Measurements from ENCODE around the gene BUD13.
"Not testable (repeated sequence)": the region's sequence is repeated elsewhere in the genome, so short reads cannot be mapped to it uniquely, and the experiment has no call there.

Gene BUD13, protein sequence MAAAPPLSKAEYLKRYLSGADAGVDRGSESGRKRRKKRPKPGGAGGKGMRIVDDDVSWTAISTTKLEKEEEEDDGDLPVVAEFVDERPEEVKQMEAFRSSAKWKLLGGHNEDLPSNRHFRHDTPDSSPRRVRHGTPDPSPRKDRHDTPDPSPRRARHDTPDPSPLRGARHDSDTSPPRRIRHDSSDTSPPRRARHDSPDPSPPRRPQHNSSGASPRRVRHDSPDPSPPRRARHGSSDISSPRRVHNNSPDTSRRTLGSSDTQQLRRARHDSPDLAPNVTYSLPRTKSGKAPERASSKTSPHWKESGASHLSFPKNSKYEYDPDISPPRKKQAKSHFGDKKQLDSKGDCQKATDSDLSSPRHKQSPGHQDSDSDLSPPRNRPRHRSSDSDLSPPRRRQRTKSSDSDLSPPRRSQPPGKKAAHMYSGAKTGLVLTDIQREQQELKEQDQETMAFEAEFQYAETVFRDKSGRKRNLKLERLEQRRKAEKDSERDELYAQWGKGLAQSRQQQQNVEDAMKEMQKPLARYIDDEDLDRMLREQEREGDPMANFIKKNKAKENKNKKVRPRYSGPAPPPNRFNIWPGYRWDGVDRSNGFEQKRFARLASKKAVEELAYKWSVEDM

DNA sequence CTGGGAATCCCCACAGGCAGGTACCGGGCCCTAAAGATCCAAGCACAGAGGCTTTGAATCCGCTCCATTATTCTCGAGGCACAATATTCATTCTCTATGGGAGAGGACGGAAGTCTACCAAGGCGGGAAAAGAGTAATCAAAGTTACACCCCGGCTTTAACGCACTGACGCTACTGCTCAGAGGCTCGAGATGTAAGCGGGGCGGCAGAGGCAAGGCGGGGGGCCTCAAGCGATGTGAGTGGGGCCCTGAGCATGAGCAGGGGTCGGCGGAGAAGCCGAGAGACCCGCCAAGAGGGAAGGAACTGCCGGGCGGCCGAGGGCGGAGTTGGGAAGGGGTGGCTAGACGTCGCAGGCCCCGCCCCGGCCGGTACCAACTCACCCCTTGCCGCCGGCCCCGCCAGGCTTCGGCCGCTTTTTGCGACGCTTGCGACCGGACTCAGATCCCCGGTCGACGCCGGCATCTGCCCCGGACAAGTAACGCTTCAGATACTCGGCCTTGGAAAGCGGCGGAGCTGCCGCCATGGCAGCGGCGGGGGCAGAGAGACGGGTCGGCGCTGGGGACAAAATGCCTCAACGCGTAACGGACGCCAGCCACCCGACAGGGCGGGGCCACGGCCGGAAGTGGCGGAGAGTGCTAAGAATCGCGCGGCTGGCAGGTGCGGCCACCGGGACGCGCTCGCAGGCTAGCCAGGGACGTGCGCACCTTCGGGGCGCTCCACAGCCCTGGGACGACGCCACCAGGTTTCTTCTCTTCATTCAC is at the start of gene BUD13:
Gene BUD13, minus strand, starts transcription at position 545 of the 760 bp plus-strand sequence. Its CDS starts 23 bp downstream, at position 522.
- DNase-seq (ENCODE audit: low read depth): peak; percentile 27

DNA sequence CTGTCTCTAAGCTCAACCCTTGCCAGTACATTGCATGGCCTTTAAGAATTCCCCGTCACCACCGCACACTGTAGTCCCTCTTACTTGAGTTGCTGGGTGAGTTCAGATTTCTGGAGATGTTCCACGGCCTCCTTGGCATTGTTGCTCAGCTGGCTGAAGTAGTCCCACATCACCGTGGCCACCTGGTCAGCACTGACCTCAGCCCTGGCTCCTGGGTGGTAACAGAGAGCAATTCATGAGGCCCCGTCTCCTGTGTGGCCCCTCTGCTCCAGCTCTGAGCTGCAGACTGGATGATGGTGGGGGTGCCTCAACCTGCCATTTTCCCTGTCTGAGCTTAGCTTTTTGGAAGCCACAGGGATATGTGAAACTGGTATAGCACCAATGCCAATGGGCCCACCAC is 49.8 kb upstream of the BUD13 start:
- DNase-seq (ENCODE audit: low read depth): no peak

DNA sequence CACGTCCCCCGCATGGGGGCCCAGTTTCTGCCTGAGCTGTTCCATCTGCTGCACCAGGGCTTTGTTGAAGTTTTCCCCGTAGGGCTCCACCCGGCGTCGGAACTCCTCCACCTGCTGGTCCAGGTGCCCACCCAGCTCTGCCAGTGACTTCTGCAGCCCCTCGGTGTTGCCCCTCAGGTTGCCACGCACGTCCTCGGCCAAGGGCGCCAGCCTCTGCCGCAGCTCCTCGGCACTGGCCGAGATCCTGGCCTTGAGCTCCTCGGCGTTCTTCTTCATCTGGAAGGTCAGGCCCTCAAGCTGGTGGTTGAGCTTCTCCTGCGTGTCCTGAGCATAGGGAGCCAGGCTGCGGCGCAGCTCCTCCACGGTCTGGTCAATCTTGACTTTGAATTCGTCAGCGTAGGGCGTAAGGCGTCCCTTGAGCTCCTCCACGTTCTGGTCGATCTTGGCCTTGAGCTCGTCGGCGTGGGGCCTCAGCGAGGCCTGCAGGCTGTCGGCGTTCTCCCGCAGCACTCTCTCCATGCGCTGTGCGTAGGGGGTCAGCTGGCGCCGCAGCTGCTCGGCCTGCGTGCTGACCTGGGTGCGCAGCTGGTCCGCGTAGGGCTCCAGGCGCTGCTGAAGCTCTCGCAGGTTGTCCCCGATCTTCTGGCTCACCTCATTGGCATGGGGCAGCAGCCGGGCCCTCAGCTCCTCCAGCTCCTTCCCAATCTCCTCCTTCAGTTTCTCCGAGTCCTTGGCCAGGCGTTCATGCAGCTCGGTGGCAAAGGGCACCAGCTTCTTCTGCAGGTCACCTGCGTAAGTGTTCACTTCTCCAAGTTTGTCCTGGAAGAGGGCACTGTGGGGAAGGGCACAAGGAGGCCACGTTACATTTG is 48.5 kb upstream of the BUD13 start:
- no peak for DNase-seq (ENCODE audit: low read depth)

DNA sequence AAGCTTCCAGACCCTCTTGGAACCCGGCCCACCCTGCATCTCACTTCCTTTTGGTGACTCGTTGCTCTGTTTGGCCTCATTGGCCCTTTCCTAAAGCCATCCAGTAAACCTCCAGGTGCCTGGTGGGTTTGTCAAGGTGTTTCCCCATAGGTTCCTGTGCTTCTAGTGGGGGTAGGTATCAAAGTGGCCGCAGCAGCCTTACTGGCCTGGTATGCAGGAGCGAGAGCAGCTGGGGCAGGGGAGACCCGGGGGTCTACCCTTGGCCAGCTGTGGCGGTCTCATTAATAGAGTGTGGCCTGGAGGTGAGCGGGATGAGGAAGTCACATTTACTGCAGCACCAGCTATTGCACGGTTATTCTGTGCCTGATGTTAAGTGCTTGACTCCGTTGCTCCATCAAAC is 46.3 kb upstream of the BUD13 start:
- DNase-seq (ENCODE audit: low read depth): no peak

DNA sequence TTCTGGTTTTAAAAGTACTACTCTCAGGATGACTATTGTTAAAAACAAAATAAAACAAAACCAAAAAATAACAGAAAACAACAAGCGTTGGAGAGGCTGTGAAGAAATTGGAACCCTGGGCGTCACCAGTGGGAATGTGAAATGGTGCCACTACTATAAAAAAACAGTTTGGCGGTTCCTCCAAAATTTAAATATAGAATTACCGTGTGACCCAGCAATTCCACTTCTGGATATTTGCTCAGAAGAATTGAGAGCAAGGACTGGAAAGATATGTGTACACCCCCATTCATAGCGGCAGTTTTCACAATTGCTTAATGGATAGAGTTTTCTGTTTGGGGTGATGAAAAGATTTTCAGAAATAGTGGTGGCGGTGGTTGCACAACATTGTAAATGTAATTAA is 41.7 kb upstream of the BUD13 start:
- no peak for DNase-seq (ENCODE audit: low read depth)

DNA sequence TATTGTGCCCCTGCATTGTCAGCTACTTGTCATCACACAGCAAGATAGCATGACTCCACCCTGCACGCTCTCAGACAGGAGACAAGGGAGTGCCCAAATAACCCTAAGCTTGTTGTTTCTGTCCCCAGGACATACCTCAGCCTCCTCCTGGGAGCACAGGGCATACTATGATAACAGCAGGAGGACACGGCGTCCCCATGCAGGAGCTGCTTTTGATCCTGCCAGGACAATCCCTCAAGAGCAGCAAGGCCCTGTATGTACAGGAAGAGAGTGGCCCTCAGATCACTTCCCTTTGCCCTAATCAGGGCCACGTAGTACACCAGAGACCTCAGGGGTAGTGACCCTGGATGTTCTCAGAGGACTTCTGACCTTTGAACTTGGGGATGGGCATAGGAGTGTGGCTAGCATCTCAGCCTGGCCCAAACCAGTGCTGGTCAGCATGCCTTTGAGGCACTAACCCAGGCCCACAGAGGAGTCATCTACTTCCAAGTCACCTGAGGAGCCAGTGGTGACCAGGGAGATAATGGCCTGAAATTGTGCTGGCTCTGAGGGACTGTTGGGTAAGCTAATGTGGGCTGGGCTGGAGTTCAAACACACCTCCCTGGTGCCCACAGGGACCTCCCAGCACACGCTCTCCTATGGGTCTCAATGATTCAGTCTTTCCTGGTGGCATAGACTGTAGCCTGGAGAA is 41.1 kb upstream of the BUD13 start:
- DNase-seq (ENCODE audit: low read depth): no peak

DNA sequence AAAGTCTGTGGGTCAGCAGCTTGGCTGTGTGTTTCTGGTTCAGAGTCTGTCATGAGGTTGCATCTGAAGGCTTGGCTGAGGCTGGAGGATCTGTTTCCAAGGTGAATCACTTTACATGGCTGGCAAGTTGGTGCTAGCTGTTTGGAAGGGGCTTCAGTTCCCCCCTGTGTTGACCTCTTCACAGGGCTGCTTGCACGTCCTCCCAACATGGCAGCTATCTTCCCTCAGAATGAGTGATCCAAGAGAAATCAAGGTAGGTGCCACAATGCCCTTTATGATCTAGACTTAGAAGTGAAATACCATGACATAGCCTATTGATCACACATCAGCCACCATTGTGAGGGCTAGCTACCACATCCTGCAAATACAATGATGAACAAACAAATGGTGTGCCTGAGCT is 40.4 kb upstream of the BUD13 start:
- no peak for DNase-seq (ENCODE audit: low read depth)

DNA sequence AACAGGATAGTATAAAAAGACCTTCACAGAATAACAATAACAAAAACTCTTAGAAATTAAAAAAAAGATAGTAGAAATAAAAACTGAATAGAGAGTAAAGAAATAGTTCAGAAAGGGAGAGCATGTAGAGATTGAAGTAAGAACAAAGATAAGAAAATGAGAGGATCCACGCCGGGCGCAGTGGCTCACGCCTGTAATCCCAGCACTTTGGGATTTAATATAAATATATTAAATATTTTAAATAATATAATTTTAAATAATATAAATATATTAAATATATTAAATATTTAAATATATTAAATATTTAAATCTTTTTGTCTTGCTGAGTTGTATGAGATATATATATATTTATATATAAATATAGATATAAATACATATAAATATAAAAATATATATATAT is 39.3 kb upstream of the BUD13 start:
- no peak for DNase-seq (ENCODE audit: low read depth)

DNA sequence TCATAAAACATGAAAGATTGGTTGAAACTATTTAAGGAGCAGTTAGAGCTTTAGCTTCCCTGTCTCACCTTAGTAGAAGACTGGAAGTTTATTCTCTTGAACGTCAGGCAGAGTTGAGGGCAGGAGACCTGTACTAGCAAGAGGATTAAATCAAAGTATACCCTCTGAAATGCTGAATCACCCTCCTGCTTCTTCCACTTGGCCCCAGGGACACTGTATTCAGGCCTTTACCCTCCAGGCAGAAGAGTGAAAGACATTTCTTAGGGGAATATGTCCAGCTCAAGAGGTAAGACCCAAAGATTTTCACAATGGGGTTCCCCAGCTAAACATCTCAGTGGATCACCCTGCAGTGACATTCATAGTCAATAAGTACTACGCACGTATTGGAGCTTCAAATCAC is 38.4 kb upstream of the BUD13 start:
- no peak for DNase-seq (ENCODE audit: low read depth)

DNA sequence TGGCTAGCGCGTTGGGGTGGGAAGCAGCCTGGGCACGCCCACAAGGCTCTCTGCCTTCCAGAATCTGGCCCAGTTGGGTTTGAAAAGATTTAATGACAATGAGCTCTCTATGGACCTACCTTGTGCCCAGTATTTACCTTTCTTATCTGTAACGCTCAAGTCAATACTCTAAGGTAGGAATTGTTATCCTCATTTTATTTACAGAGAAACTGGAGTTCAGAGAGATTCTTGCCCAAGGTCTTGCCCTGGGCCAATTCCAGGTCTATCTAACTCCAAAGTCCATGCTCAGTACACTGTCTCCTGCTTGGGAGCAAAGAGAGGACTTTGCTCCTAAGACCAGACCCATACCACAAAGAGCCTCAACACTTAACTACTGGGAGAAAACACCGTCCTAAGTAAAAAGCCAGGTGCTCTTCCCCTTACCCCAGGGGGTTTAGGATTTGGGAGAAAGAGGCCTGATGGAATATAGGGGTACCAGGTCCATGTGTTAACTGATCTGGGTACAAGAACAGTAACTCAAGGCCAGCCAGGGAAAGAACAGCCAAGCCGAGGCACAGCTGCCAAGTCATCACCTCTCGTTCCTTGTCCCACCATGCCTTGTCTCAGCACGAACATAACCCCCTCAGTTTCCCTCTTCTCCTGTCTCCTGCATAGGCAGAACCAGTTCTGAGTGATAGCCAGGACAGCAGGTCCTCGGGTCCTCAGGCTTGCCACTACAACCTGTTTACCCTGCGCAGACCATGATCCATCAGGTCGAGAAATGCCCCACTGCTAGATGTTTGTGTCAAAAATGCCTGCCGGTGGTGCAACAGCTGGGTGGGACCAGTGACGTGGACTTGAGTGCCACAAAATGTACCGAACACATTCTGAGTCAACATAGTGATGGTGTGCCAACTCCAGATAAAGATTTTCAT is 35.7 kb upstream of the BUD13 start:
- DNase-seq (ENCODE audit: low read depth): no peak

DNA sequence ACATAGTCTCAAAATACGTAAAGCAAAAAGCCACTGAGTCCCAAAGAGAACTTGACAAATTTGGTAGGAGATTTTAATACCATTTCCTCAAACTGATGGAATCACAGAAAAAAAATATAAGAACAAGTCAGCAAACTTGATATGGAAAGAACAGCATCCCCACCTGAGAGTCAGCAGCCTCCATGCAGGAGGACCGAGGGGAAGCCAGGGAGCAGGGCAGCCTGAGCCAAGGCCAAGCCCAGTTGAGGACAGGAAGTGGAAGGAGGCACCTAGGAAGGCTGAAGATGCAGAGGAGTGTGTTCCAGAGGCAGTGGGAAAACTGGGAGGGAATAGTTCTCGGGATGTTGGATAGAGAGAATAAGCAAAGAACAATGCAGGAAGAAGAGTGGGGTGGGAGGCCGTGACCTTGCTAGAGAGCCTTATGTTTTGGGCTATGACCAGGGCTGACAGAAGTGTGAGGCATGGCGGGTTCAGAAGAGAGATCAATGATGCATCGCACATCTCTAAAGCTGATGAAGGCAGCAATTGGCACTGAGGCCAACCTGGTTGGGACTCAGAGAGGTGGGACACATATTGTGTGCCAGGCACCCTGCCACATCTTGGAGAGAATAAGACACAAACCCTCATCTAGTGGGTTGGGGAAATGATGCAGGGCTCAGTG is 34.9 kb upstream of the BUD13 start:
- DNase-seq (ENCODE audit: low read depth): no peak

DNA sequence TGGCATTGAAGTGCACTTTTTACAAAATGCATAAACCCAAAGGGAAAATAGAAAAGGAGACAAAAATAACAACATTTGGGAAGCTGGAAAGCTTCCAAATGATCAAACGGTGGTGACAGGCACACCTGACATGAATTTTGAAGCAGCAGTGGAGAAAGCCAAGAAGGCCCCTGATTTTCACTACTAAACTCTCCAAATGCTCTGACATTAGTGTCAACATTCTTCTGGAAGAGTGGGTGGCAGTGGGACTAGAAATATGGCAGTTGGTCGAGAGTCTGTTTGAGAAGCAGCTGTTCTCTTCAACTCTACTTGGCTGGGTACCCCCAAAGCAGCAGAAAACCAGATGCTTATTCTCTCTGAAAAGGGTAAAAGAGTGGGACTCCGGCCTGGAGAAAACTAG is 31.2 kb upstream of the BUD13 start:
- DNase-seq (ENCODE audit: low read depth): no peak

DNA sequence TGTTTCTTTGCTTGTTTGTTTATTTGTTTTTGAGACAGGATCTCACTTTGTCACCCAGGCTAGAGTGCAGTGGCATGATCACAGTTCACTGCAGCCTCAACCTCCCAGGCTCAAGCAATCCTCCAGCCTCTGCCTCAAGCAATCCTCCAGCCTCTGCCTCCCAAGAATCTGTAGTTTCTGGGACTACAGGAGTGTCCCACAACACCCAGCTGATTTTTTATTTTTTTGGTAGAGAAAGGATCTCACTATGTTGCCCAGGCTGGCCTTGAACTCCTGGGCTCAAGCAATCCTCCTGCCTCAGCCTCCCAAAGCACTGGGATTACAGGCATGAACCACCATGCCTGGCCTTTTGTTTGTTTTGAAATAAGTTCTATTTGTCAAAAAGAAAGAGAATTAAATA is 28.9 kb upstream of the BUD13 start:
- DNase-seq (ENCODE audit: low read depth): not testable (repeated sequence)

DNA sequence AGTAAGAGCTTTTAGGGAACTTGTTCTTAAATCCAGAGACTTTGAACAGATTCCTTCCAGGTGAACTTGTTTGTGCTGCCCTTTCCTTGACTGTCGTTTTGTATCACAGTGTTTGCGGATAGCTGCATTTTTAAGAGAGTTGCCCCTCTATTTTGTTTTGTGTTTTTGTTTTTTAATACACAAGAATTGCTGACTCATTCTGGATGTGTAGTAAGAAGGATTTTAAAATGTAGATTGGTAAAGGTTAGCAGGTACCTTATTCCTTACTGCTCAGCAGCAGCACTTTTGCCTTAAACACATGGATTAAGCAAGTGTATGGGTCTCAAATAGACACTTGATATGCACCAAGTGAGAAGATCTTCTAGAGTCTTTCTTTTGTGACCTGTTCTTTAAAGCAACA is 27.8 kb upstream of the BUD13 start:
- DNase-seq (ENCODE audit: low read depth): no peak

DNA sequence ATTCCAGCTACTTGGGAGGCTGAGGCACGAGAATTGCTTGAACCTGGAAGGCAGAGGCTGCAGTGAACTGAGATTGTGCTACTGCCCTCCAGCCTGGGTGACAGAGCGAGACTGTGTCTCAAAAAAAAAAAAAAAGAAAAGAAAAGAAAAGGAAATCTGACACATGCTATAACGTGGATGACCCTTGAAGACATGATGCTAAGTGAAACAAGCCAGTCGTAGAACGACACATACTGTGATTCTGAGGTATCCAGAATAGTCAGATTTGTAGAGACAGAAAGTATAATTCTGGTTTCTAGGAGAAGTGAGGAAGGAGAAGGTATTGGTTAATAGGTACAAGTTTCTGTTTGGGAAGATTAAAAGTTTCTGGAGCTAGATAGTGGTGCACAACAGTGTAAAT is 25.6 kb upstream of the BUD13 start:
- DNase-seq (ENCODE audit: low read depth): no peak

DNA sequence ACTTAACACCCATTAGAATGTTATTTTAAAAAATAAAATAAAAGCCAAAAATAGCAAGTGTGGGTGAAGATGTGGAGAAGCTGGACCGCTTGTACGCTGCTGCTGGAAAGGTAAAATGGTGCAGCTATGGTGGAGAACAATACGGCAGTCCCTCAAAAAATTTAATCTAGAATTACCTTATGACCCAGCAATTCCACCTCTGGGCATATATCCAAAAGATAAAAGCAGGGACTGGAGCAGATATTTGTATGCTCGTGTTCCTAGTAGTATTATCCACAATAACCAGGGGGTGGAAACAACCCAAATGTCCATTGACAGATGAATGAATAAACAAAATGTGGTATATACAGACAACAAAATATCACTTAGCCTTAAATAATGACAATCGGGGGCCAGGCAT is 25.0 kb upstream of the BUD13 start:
- no peak for DNase-seq (ENCODE audit: low read depth)

DNA sequence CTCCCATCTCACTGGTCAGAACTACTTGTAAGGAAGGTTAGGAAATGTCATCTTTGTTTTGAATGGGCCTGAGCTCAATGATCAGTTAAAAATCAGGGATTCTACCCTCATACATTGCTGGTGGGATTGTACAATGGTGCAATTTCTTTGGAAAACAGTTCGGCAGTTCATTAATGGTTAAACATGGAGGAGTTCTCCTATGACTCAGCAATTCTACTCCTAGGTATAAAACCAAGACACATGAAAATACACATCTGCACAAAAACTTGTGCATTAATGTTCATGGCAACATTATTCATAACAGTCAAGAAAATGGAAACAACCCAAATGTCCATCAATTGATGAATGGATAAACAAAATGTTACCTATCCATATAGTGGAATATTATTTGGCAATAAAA is 23.8 kb upstream of the BUD13 start:
- DNase-seq (ENCODE audit: low read depth): no peak

DNA sequence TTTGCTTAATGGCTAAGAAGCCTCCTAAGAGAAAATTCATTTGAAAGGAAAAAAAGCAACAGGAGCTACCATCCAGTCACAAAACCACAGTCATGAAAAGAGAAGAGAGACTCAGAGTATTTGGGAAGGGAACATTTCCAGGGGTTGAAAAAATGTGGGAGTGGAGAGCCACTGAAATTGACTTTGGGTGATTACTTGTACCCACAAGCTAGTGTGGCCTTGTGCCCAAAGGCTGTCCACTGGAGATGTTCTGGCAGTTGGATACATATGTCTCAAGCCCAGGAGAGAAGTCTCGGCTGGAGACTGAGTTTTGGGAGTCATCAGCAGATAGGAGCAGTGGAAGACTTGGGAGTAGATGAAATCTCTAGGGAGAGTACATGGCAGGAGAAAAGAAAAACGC is 22.1 kb upstream of the BUD13 start:
- DNase-seq (ENCODE audit: low read depth): no peak

DNA sequence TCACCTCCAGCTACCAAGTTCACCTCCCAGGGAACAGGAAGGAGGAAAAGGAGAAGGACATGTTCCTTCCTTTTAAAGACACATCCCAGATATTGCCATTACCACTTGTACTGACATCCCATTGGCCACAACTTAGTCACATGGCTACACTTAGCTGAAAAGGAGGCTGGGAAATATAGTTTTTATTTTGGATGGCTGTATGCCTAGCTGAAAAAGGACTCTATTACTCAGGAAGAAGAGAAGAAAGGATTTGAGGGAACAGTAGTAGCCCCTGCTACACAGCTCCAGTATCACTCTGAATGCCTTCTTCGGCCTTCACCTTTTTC is 20.9 kb upstream of the BUD13 start:
- DNase-seq (ENCODE audit: low read depth): no peak
